ENCODE measurements around the gene SATB2.

DNA sequence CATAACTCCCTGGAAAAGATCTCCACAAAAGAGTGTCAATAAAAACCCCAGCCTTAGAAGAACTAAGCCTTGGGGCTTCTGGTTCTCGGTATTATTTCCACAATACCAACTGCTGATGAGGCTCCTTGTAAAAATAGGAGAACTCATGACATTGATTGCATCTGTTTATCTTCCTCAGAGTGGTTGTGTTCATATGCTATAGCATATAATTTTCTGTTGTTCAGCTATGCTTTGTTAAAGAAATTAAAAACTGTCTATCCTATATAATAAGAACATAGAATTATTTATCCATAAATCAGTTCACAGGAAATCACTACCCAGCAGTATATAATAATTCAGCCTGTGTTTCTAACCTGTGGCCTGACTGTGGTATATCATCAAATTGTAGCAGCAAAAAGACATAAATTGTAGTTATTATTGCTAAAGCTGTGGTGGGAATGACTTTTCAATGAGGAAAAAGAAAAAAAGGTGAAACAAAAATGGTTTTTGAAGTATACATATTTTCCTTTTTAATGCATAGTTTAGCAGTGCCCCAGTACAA is 68.9 kb downstream of the SATB2 start:
- TF ChIP-seq CTCF (IDR thresholded peaks at IDR 0.05) (no peak), POLR2A (IDR thresholded peaks at IDR 0.05) (no peak)
